Stimulated activated CD8-positive, alpha-beta memory T cell treated with anti-CD3 and anti-CD28 coated beads, Interleukin-12 subunit alpha, Interleukin-12 subunit beta, amount 100 ng/mL, for 1 hour (primary cell): ENCODE measurements around the gene KIF5B.
"Not testable (repeated sequence)": the region's sequence is repeated elsewhere in the genome, so short reads cannot be mapped to it uniquely, and the experiment has no call there.

ENCODE experiments used
- DNase-seq: peaks from one replicate; pipeline ENCODE4 v3.0.0-alpha.2; 2020; ENCODE audit warnings: low read depth

The KIF5B gene

DNA sequence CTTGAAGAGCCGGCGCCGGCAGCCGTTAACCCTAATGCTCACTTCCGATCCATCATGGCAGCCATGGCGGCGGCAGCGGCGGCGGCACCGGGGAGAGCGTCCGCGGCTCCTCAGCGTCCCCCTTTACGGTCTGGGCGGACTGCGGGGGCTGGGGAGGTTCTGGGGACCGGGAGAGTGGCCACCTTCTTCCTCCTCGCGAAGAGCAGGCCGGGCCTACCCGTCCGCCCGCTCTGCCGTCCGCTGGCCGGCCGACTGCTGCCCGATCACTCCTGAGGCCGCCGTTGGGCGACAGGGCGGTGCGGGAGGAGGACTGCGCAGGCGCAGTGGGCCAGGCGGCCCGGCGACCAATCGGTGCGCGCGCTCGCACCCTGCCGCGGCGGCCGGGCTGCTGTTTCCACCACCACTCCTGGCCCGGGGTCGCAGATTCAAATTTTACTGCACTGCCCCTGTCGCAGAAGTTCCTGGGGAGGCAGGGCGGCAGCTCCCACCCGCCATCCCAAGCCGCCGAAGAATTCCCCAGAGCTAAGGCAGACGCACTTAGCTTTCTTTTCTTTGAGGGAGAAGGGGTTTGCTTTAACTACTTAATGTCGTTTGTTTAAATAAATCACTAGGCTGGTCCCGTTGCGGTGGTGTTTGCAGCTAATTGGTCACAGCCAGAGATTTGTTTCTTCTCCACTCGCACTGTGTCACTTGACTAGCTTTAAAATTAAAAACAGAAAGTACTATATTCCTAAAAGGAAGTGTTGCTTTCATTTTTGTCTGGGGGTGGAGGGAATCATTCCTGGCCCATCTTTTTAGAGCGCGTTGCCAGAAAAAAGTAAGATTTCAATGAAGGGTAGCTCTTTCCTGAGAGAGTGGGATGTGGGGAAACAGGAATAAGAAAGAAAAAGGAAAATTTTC is at the start of gene KIF5B:
Gene KIF5B (minus strand): TSS at position 290 of the 900 bp plus-strand sequence. CDS start 452 bp downstream, outside the sequence.
- peak; percentile 74 for DNase-seq

GRCh38 chr10:32105782-32106382 is 49.7 kb upstream of the KIF5B start:
- DNase-seq = no peak

DNA sequence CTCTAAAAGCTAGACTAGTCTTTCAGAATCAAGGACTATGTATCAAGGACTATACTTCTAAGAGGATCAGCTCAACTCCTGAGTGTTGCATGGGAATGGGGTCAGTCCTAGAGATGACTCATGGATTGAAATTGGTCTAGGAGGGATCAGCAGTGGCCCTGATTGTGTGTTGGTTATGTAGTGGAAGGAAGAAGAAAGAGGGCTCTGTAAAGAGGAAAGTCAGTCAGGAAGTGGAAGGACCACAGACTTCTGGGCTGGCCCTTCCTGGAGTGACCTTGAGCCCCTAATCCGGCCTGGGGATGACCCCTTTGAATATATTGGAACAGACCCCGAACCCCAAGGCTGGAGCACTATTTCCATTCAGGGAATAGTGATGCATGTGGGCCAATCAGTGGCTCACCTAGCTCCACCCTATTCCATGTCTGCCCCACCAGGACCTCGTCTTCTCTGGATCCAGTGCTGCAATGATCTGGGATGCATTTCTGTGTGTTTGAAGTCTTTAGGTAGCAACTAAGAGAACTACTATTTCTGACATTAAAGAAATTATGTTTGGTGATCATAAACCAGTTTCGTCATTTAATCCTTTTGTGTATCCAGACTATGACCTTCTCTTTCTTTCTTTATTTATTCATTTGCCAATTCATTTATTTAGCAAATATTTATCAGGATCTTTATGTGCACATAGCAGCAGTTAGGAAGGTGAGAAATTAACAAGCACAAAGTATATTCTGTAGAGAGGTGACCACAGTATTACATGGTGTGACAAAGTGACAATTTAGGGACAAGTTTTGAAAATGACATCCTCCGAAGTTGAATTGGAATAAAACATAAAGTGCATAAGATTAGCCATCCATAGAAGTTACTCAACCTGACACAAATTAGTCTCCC is 48.6 kb upstream of the KIF5B start:
- DNase-seq = no peak

GRCh38 chr10:32104181-32104580 is 48.0 kb upstream of the KIF5B start:
- DNase-seq = no peak

- no peak for DNase-seq
Observed at GRCh38 chr10:32103721-32104120, 47.5 kb upstream of the KIF5B start.

DNA sequence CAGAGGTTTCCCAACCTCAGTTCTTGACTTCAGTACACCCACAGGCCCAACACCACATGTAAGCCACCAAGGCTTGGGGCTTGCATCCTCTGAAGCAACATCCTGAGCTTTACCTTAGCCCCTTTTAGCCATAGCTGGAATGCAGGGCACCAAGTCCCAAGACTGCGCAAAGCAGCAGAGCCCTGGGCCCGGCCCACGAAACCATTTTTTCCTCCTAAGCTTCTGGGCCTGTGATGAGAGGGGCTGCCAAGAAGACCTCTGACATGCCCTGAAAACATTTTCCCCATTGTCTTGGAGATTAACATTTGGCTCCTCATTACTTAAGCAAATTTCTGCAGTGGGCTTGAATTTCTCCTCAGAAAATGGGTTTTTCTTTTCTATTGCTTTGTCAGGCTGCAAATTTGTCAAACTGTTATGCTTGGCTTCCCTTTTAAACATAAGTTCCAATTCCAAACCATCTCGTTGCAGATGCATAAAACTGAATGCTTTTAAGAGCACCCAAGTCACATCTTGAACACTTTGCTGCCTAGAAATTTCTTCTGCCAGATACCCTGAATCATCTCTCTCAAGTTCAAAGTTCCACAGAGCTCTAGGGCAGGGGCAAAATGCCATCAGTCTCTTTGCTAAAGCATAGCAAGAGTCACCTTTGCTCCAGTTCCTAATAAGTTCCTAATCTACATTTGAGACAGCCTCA is 42.5 kb upstream of the KIF5B start:
- DNase-seq = not testable (repeated sequence)

- no peak for DNase-seq
Observed at GRCh38 chr10:32095116-32095733, 39.0 kb upstream of the KIF5B start.

GRCh38 chr10:32093650-32094049 is 37.4 kb upstream of the KIF5B start:
- no peak for DNase-seq

GRCh38 chr10:32091046-32091445 is 34.8 kb upstream of the KIF5B start:
- no peak for DNase-seq

DNA sequence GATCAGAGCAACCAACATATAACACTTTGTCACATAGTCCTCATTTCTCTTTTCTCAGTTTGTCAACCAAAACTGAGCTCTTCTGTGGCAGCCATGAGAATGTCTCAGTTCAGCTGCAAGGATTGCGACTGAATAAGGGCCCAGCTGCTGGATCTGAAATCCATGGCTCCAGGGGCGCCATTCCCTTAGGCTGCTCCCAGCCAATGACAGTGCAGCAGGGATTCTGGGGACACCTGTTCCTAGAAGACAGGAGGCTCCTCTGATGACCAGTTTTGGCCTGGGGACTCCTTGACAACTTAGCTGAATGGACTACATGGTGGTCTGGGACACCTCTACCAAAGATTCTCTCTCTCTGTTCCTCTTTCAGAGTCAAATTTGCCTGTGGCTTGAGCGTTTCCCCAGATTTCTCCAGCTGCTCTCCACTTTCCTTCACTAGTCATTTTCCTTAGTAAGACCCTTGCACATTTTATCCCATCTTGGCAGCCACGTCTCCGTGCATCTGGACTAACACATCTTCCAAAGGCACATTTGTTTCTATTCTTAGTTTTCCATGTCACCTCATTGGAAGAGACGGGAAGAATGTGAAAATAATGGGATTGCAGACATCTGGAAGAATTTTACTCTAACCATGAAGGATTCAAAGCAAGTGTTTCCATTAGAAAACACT is 28.1 kb upstream of the KIF5B start:
- no peak for DNase-seq

- no peak for DNase-seq
Observed at GRCh38 chr10:32077896-32078485, 21.8 kb upstream of the KIF5B start.

- DNase-seq = no peak
Observed at GRCh38 chr10:32073659-32074058, 17.4 kb upstream of the KIF5B start.

DNA sequence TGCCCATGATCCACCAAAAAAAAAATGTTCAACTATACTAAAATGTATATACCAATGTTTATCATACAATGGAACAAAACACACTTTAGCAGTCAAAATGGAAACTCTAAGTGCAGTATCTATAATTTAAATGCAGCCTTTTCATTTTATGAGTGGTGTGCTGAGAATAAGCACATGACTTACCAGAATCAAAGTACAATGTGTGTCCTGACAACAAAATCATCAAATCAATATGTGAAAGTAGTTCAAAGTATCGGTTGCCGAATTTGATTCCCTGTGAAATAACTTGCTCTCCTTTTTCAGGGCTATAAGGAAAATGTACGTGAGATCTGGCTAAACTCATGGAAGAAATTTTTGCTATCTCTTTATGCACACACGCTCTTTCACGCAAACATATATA is 16.9 kb upstream of the KIF5B start:
- DNase-seq = no peak

- no peak for DNase-seq
Observed at GRCh38 chr10:32072025-32072800, 16.0 kb upstream of the KIF5B start.

DNA sequence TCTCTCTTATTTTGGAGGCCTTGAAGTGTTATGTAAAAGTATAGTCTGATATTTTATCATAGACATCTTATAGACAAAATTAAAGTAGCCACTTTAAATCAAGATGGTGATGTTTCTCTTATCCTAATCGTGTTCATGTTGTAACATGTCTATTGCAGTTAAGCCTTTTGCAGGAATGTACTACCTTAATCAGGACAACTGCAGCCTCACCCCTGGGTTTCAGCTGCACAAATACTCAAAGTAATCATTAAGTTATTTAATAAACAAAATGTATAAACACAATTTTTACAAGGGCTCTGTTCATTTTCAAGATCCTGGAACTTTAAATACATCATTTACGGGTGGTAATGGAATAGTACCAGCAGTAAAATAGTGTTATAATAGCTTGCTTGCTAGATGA is 14.4 kb upstream of the KIF5B start:
- DNase-seq = no peak

DNA sequence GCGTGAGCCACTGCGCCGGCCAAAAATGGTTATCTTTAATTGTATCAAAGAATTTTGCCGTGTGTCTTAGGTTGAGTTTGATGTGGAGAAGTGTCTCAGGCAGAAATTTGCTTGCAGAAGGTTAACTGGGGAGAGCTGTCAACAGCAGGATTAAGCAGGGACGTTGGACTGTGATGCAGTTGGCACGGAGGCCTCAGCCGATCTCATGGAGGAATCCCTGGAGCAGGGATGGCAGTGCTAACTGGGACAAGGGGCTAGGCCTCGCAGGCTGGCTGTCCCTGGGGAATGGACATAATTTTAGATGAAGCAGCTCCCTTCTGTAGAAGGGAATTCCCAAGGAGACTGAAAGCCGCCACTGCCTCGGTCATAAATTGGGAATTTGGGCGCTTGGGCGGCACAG is 12.3 kb upstream of the KIF5B start:
- no peak for DNase-seq

GRCh38 chr10:32067931-32068330 is 11.7 kb upstream of the KIF5B start:
- DNase-seq = not testable (repeated sequence)

DNA sequence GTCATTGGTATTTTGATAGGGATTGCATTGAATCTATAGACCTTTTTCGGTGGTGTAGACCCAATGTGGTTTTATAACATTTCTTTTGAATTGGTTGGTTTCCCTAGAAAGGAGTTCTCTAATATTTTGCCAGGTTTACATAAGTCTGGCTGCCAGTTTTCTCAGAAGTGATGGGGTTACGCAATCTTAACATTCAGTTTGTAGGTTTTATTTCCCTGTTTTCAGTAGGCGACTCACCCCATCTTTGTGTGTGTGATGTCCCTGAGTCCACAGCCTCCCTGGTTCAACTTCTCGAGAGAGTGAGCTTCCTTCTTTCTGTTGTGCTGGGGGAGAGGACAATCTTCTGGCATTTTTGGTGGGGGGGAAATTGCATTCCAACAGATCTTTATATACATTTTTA is 9.6 kb upstream of the KIF5B start:
- no peak for DNase-seq

DNA sequence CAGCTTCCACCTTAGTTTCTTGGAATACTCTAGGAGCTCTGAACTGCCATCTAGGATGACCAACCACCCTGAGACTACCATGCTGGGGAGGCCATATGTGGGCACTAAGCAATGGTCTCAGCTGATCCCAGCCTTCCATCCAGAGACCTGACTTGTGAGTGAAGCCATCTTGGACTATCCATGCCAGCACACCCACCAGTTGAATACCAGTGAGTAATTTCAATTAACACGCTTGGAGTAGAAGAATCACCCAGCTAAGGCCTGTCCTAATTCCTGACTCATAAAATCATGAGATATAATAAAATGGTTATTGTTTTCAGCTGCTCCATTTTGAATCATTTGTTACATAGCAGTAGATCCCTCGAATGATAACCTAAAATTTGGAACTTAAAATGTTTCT is 5.2 kb upstream of the KIF5B start:
- no peak for DNase-seq

- no peak for DNase-seq
Observed at GRCh38 chr10:32060347-32060746, 4.1 kb upstream of the KIF5B start.
